ENCODE results near the gene FAM135A.

GRCh38 chr6:70424291-70424690 lies 11.0 kb downstream of the FAM135A start:
- TF ChIP-seq EZH2 (IDR thresholded peaks at IDR 0.05; ENCODE audit: low read depth, unreplicated experiment) (no peak), POLR2AphosphoS5 (IDR thresholded peaks at IDR 0.05; ENCODE audit: low read depth) (no peak), CTCF (conservative IDR thresholded peaks at IDR 0.05; ENCODE audit: low read depth in 2 of 2) (no peak), CREB1 (CRISPR knock-in tag; IDR thresholded peaks at IDR 0.05; ENCODE audit: low read depth) (no peak), EZH2phosphoT487 (IDR thresholded peaks at IDR 0.05; ENCODE audit: unreplicated experiment) (no peak), JUNB (IDR thresholded peaks at IDR 0.05; ENCODE audit: unreplicated experiment) (no peak), ZNF331 (CRISPR knock-in tag; IDR thresholded peaks at IDR 0.05; ENCODE audit: low read depth) (no peak)
- TF ChIP-seq, protein P1, sequence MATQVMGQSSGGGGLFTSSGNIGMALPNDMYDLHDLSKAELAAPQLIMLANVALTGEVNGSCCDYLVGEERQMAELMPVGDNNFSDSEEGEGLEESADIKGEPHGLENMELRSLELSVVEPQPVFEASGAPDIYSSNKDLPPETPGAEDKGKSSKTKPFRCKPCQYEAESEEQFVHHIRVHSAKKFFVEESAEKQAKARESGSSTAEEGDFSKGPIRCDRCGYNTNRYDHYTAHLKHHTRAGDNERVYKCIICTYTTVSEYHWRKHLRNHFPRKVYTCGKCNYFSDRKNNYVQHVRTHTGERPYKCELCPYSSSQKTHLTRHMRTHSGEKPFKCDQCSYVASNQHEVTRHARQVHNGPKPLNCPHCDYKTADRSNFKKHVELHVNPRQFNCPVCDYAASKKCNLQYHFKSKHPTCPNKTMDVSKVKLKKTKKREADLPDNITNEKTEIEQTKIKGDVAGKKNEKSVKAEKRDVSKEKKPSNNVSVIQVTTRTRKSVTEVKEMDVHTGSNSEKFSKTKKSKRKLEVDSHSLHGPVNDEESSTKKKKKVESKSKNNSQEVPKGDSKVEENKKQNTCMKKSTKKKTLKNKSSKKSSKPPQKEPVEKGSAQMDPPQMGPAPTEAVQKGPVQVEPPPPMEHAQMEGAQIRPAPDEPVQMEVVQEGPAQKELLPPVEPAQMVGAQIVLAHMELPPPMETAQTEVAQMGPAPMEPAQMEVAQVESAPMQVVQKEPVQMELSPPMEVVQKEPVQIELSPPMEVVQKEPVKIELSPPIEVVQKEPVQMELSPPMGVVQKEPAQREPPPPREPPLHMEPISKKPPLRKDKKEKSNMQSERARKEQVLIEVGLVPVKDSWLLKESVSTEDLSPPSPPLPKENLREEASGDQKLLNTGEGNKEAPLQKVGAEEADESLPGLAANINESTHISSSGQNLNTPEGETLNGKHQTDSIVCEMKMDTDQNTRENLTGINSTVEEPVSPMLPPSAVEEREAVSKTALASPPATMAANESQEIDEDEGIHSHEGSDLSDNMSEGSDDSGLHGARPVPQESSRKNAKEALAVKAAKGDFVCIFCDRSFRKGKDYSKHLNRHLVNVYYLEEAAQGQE (IDR thresholded peaks at IDR 0.05; ENCODE audit: unreplicated experiment), result no peak
